Endothelial cell of umbilical vein (primary cell): ENCODE data around the gene NFIL3.

ENCODE experiments used
- CTCF ChIP-seq, 2 donors: IDR thresholded peaks; 1 replicate in 1 of 2; 2 replicates in 1 of 2; pipeline ENCODE4 v1.5.1; 2011; ENCODE audit warnings: low read length in 2 of 2, mild to moderate bottlenecking in 2 of 2, moderate library complexity in 2 of 2, control low read depth in 1 of 2, inconsistent platforms in 1 of 2, low read depth in 1 of 2; ENCODE audit not compliant: insufficient read depth in 1 of 2; ENCODE audit errors: extremely low read depth in 1 of 2
- EZH2 ChIP-seq: IDR thresholded peaks from 2 replicates; pipeline ENCODE4 v1.6.1; 2012; ENCODE audit warnings: borderline replicate concordance, low read depth, mild to moderate bottlenecking, moderate library complexity, low read length, inconsistent platforms; ENCODE audit not compliant: severe bottlenecking
- FOS ChIP-seq: IDR thresholded peaks from 2 replicates; pipeline ENCODE4 v1.6.1; 2011; ENCODE audit warnings: mild to moderate bottlenecking, low read length, moderate library complexity, borderline replicate concordance; ENCODE audit not compliant: insufficient read depth
- JUN ChIP-seq: IDR thresholded peaks from 2 replicates; pipeline ENCODE4 v1.6.1; 2011; ENCODE audit warnings: borderline replicate concordance, low read depth; ENCODE audit not compliant: insufficient read length, insufficient read depth
- MYC ChIP-seq: IDR thresholded peaks from one replicate; pipeline ENCODE4 v1.6.1; 2011; ENCODE audit warnings: mild to moderate bottlenecking, low read depth, low read length
- POLR2A ChIP-seq: IDR thresholded peaks from 2 replicates; pipeline ENCODE4 v1.6.1; 2012; ENCODE audit warnings: low read depth, mild to moderate bottlenecking, control low read depth, low read length
- POLR2AphosphoS5 ChIP-seq: IDR thresholded peaks from 2 replicates; pipeline ENCODE4 v1.6.1; 2012; ENCODE audit warnings: low read depth, mild to moderate bottlenecking, control low read depth, low read length, moderate library complexity; ENCODE audit not compliant: insufficient read depth

GRCh38 chr9:91415290-91415689 is 8.3 kb downstream of the NFIL3 start:
- no peak for TF ChIP-seq CTCF (IDR thresholded peaks at IDR 0.05; ENCODE audit: extremely low read depth in 1 of 2, insufficient read depth in 1 of 2, low read depth in 1 of 2, low read length in 2 of 2)
- TF ChIP-seq POLR2A = no peak
- no peak for TF ChIP-seq FOS
- no peak for TF ChIP-seq POLR2AphosphoS5
- no peak for TF ChIP-seq EZH2
- TF ChIP-seq JUN = no peak
- TF ChIP-seq MYC = no peak
